HG03025 (cell line): ENCODE results near the gene CADM2.
A peak's percentile ranks its signal among the peaks of the same experiment; 100 is the strongest.

ENCODE experiments used
- ATAC-seq: cut with Tn5 transposase; IDR thresholded peaks from one replicate; pipeline ENCODE4 v1.9.1; 2021; ENCODE audit warnings: mild to moderate bottlenecking, moderate library complexity; ENCODE audit not compliant: unreplicated experiment, low FRiP score

CADM2 gene

GRCh38 chr3:85533586-85533985 is 574.8 kb downstream of the CADM2 start:
- no peak for ATAC-seq

DNA sequence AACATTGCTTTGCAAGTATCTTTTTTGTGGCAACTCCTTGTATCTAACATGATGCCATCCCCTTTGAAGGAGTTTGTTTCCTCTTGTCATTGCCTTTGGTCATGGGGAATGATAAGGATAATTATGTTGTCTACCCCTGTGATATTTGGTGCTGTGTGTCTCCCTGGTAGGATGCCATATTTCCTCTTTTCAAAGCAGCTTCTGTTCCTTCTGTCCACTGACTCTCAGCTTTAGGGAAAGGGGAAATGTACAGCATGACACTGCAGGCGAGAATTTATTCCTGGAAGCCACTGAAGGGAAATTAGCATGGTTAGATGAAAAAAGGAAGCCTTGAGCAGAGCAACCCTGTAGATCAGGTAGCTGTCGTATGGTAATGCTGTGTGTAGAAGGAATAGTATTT is 576.7 kb downstream of the CADM2 start:
- ATAC-seq: no peak

- no peak for ATAC-seq
These were observed 580.4 kb downstream of the CADM2 start for GRCh38 chr3:85539232-85539631.

DNA sequence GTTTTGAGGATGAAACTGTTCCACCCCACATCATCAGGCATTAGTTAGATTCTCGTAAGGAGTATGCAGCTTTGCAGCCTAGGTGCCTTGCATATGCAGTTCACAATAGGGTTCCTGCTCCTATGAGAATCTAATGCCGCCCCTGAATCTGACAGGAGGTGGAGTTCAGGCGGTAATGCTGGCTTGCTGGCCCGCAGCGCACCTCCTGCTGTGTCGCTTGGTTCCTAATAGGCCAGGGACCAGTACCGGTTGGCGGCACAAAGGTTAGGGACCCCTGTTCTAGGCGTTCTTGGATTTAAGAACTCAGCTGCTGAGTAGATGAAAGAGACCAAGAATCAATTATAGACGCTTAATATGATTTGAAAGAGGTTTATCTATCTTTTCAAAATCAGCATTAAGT is 595.4 kb downstream of the CADM2 start:
- no peak for ATAC-seq

DNA sequence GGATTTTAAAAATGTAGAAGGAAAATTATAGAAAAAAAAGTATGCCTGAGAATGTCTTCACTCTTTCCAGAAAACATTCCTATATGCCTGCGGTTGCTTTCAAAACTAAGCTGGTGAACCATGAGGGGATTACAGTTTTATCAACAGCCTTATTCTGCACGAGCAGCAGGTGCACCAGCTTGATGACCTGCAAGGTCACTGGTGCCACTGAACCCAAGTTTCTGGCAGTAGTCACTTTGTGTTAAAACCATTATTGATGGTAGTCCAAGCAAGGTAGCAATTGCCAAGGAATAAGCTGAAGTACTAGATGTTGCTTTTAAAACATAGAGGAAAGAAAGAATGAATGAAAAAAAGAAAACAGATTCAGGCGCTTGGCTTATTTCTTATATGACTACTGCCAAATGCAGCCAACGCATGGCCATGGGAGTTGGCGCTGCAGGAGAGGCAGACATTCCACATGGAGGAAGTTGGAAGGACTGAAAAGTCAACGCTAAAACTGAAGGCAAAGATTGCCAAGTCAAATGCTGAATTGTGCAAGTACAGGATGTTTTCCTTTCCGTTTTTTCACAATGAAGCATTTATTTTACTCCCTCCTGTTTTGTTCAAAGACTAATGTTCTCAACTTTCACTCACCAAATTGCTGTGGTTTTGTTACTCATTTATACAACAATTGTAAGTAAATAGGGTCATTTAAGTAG is 601.4 kb downstream of the CADM2 start:
- no peak for ATAC-seq

DNA sequence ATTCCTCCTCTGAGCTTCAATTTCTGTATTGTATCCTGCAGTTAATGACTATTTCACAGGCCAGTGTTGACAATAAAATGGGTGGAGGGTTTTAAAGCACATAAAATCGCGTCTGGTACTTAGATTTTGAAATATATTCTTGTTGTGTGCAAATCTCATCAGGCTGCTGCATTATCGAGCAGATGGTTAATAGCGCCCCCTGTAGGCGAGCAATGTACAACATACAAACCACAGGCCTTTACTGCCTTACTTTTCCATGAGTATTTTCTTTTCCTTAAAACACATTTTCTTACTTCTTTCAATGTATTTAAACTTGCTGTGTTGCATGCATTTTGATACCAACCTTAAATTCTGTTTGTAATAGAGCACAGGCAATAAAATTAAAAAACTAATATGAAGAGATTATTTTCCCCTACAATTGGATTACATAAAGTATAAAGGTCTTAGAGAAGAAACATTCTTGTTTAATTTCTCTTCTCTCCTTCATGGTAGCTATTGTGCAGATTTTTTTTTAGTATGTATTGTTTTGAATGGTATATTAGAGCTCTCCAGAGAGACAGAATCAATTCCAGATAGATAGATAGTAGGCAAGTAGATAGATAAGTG is 608.4 kb downstream of the CADM2 start:
- ATAC-seq: no peak

- no peak for ATAC-seq
These were observed 612.0 kb downstream of the CADM2 start for GRCh38 chr3:85570819-85571218.

- ATAC-seq: no peak
These were observed 613.0 kb downstream of the CADM2 start for GRCh38 chr3:85571835-85572234.

GRCh38 chr3:85572426-85572825 is 613.6 kb downstream of the CADM2 start:
- ATAC-seq: no peak

GRCh38 chr3:85572978-85573377 is 614.2 kb downstream of the CADM2 start:
- no peak for ATAC-seq

- ATAC-seq: no peak
These were observed 615.4 kb downstream of the CADM2 start for GRCh38 chr3:85574006-85574705.

DNA sequence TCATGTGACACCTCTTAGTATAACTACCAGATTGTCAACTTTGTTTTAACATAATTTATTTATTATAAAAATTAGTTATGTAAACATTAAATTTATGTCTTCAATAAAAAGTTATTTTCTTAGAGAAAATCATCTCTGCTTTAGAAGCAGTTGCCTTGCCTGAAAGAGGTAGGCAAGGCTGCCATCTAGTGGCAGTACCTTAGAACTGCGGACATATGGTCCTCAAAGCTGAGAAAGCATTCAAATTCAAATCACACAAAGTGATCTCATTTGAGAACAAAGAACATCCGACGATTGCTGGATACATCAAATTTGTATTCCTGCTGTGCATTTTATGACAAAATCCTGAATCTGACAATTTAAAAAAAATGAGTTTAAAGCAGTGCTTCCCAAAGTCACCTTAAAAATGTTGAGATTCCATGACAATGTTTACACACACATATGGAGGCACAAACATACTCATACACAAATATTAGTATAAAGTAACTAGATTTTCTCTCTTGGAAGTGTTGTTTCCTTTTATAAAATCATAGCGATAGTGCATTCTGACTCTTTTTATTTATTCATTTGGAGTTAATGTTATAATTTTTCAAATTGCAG is 617.4 kb downstream of the CADM2 start:
- peak; percentile 90 for ATAC-seq

DNA sequence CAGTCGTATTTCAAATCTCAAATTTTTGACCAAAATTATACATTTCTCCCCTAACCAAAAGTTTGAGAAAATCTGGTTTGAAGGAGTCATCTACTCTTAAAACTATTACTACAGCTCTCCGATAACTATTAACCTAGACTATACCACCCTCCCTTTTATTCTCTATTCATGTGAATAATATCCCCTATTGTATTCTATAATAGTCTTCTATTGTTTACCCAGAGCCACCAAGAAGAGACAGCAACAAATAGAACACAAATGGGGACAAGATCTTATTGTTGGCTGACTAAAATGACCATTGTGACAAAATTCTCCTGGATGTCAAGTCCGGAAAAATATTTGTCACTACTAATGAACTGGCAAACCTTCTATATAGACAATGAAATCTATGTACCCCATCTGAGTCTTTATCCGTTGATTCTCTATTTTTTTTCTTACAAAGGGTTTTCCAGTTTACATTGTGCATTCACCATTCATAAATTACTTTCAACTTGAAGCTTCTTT is 618.0 kb downstream of the CADM2 start:
- ATAC-seq: no peak

GRCh38 chr3:85584779-85585356 is 626.1 kb downstream of the CADM2 start:
- ATAC-seq: no peak

GRCh38 chr3:85586018-85586417 is 627.2 kb downstream of the CADM2 start:
- no peak for ATAC-seq

DNA sequence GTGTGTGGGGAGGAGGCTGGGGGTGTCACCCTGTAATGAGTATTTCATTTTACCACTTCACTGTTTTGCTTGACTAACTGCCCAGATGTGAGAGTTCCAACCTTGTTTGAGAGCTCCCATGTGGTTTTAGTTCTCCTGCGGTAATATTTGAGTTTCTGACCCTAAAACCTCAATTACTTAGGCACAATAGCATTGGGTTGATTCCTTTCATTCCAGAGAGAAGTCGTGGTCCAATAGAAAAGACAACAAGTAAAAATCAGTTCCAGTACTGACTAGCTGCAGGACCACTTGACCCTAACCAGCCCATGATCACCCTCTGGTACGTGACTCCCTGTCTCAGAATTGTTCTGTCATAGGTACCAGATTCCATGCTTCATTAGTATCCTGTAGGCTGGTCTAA is 630.4 kb downstream of the CADM2 start:
- no peak for ATAC-seq

DNA sequence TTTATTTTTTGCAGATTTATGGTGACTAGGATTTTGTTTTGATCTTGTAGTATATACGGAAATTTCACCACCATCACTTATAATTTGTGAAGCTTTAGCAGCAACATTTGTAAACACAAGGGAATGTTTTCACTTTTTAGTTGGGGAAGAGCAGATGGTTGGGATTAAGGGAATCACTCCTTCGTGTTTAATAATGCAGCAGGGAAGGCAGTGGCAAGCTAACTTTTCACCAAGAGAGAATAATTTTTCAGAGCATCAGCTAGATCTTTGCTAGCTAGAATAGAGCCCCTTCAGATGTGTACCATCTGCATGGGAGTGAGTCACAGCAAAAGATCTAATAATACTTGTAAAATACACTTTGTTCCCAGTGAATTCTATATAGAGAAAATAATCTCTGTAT is 632.7 kb downstream of the CADM2 start:
- ATAC-seq: no peak

GRCh38 chr3:85592256-85592655 is 633.5 kb downstream of the CADM2 start:
- ATAC-seq: no peak

GRCh38 chr3:85594676-85595075 is 635.9 kb downstream of the CADM2 start:
- ATAC-seq: no peak

GRCh38 chr3:85603378-85603777 is 644.6 kb downstream of the CADM2 start:
- no peak for ATAC-seq

DNA sequence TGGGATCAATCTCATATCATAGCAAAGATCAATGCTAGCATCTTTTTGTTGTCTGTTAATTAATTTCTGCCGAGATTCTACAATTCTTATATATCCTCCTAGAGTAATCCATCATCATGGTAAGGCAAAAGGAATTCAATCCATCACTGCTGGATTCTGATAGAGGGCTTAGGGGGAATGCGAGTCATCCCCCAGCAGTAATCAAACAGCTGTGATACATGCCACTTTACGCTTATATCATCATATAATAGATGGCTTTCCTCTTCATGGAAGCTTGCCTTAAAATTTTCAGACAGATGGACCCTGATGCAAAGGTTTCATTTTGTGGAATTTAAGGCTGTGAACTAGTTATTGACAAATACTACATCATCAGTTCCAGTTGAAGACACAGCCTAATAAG is 645.9 kb downstream of the CADM2 start:
- no peak for ATAC-seq
